ENCODE data around the gene YTHDF1.

YTHDF1 gene

GRCh38 chr20:63210011-63210605 lies 5.8 kb downstream of the YTHDF1 start:
- in situ Hi-C loops (cut with MboI; ENCODE audit: low sequenced_read_pairs): no loop called here

GRCh38 chr20:63208346-63208909 lies 7.5 kb downstream of the YTHDF1 start:
- in situ Hi-C loops (cut with MboI; ENCODE audit: low sequenced_read_pairs): no loop called here

DNA sequence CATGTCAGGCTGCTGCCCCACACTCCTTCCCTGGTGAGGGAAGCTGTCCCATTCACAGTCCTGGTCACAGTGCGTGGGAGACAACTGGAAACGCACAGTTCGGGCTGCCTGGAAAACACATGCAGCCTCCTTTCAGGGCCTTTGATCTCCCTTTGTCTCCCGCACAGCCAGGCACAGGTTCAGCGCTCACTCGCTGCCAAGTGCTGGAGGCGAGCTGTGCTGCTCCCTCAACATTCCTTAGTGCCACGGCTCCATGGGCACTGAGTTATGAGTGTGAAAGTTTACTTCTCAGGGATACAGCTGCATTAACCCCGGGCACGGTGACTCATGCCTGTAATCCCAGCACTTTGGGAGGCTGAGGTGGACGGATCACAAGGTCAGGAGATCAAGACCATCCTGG lies 9.1 kb downstream of the YTHDF1 start:
- in situ Hi-C loops (cut with MboI; ENCODE audit: low sequenced_read_pairs): no loop called here

- in situ Hi-C loops (cut with MboI; ENCODE audit: low sequenced_read_pairs): no loop called here
Measured at GRCh38 chr20:63205896-63206295, 10.0 kb downstream of the YTHDF1 start.

GRCh38 chr20:63204362-63204761 lies 11.6 kb downstream of the YTHDF1 start:
- in situ Hi-C loops (cut with MboI; ENCODE audit: low sequenced_read_pairs): no loop called here

DNA sequence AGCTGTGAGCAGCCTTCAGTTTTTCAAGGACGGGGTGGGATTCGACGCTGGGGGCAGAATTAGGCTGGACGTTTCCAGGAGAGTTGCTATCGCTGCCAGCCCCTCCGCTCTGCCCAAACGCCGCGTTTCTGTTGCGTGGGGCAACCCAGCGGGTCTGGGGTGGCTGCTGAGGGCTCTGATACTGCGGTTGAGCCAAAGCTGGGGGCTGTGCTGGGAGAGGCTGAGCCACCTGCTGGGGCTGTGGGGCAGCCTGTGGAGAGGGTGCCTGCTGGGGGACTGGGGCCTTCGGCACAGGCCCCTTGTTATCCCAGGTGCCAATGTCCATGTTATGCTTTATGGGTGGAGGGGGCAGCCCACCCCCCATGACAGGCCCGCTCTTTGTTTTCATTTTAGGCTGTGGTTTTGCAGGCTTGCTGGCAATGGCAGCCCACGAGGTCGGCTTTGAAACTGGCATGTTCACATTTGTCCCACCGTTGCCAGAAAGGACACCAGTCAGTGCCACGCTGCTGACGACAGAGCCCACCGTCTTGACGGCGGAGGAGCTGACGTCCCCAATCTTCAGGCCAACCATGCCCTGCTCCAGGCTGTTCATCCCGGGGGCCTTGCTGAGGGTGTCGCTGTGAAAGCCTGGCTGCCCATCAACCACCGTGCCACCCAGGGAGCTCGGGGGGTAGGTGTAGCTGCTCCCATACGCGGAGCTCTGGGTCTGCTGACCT lies 13.0 kb downstream of the YTHDF1 start:
- in situ Hi-C loops (cut with MboI; ENCODE audit: low sequenced_read_pairs): no loop called here

DNA sequence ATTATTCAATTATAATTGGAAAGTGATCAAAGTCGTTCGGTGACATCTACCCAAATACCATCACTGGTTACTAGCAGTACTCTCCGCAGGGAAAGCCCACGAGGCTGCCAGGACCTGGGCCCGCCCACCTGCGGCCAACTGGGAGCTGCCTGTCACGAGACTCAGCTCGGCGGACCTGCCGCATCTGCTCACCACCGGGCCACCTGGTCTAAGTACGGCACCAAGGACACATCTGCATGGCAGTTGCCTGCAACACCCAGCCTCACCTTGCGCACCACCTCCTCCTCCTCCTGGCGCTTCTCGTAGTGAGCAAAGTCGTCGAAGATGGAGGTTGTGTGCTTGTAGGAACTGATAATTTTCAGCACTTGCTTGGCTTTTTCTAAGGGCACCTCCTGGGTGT lies 13.9 kb downstream of the YTHDF1 start:
- in situ Hi-C loops (cut with MboI; ENCODE audit: low sequenced_read_pairs): no loop called here

DNA sequence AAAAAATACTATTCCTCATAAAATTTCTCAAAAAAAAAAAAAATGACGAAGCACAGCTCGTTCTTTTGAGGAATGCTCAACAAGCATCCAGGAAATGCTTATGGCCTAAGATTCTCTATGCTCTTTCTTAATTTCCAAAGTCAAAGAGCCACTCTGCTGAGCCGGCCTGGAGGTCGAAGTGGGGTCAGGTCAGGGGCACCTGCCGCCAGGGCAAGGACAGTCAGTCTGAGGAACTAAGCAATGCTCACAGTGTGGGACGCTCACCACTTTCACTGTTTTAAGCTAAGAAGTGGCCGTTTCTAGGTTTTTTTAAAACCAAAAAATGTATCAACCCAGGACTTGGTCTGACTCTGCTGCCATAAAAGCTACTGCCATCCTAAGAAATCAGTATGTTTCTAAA lies 17.3 kb downstream of the YTHDF1 start:
- in situ Hi-C loops (cut with MboI; ENCODE audit: low sequenced_read_pairs): no loop called here

DNA sequence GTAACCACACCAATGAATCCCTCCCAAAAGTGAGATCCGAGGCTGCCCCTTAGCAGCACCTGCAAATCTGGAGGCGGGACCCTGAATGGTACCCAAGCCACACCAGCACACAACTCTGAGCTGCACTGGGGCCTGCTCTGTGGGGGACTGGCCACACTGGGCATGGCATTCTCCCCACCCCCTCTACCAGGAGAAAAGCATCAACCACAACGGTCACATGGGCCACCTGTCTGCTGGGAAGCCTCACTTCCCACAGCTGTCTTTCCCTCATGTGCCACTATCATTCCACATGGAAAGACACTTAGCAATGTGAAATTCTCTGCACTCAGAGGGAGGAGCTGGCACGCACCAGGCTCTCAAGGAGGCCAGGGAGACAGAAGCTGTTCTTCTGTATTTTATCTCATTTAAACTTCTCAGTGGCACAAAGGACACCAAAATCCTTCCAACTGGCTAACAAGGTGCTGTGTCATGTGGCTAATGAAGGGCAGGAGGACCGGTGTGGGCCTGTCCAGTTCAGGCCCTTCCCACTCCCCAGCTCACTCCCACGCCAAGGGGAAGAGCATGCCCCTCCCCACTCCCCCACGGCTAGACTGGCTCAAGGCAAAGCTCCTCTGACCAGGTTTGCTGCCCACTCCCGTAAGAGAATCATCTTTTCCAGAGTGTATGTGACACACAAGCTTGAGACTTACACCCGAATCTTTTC lies 19.0 kb downstream of the YTHDF1 start:
- in situ Hi-C loops (cut with MboI; ENCODE audit: low sequenced_read_pairs): no loop called here

- in situ Hi-C loops (cut with MboI; ENCODE audit: low sequenced_read_pairs): no loop called here
Measured at GRCh38 chr20:63194797-63195173, 21.1 kb downstream of the YTHDF1 start.

DNA sequence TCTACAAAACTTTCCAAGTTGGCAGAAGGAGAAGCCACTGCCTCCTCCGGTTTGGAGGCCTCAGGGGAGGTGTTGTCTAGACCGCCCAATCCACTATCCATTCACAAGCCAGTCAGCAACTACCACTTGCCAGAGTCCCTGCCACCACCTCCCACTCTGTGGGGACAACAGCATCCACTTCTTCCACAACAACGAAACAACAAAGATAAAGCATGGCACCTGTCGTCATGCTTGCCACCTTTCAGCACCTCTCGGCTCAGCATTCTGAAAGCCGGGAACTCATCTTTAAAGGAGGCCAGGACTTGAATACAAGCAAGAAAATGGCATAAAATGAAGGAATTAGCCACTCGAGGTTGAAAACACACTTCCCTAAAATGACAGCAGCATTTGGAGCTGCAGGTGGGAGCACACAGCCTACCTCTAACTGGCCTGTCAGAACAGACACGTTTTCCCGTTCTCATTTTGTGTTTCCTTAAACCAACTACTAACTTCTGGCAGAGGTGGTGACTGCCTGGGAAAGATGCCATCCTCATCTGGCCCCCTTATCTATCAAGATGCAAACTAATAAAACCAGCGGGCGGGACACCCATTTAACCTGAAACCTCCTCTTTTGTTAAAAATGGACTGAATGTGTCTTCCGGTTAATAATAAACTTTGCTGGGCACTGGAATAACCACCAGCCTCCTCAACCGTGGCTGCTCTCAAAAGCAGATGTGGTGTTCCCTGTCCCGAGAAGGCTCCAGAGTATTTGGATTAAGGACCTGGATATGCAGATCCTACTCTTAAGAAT lies 21.7 kb downstream of the YTHDF1 start:
- in situ Hi-C loops (cut with MboI; ENCODE audit: low sequenced_read_pairs): no loop called here

- in situ Hi-C loops (cut with MboI; ENCODE audit: low sequenced_read_pairs): no loop called here
Measured at GRCh38 chr20:63192721-63193120, 23.2 kb downstream of the YTHDF1 start.

DNA sequence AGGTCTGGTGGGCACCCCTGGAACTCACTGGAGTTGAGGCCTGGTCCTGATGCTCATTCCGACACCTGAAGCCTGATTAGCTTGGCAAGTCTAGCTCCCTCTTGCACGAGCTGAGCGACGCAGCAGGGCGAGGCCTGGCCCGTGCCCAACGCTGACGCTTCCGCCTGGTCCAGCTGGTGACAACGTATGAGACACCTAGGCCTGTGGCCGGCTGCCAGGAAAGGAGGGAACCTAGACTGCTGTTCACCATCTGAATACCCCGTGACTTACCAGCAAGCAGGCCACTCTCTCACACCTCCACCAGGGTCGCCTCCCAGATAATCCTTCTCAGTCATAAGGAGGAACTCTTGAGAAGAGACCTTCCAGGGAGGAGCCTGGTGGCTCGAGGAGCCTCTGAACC lies 24.5 kb downstream of the YTHDF1 start:
- in situ Hi-C loops (cut with MboI; ENCODE audit: low sequenced_read_pairs): no loop called here

DNA sequence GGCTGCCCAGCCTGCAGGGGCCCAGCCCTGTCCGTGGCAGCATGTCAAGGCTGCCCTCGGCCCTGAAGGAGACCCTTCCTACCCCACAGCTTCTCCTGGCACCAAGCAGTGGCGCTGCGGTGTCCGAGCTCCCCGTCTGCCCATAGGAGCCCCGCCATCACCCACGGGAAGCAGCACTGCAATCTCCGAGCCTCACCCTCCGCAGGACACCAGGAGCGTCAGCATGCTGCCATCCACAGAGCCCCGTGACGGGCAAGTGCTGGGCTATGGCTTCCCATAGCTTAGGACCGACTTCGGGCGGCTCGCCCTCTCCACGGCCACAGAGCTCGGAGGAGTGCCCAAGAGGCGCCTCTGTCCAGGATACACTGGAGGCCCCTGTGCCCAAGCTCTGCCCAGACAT lies 25.1 kb downstream of the YTHDF1 start:
- in situ Hi-C loops (cut with MboI; ENCODE audit: low sequenced_read_pairs): no loop called here

- in situ Hi-C loops (cut with MboI; ENCODE audit: low sequenced_read_pairs): no loop called here
Measured at GRCh38 chr20:63189846-63190559, 25.9 kb downstream of the YTHDF1 start.

DNA sequence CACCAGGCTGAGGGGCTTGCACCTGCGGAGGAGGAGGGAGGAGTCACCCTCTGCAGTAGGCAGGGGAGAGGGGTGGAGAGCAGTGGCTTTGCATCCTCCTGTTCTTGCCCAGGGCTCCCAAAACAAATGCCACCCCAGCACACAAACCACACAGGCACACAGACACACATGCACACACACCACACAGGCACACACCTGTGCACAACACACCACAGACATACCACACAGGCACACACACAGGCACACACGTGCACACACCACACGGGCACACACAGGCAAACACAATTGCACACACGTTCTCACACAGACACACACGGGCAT lies 26.6 kb downstream of the YTHDF1 start:
- in situ Hi-C loops (cut with MboI; ENCODE audit: low sequenced_read_pairs): no loop called here

DNA sequence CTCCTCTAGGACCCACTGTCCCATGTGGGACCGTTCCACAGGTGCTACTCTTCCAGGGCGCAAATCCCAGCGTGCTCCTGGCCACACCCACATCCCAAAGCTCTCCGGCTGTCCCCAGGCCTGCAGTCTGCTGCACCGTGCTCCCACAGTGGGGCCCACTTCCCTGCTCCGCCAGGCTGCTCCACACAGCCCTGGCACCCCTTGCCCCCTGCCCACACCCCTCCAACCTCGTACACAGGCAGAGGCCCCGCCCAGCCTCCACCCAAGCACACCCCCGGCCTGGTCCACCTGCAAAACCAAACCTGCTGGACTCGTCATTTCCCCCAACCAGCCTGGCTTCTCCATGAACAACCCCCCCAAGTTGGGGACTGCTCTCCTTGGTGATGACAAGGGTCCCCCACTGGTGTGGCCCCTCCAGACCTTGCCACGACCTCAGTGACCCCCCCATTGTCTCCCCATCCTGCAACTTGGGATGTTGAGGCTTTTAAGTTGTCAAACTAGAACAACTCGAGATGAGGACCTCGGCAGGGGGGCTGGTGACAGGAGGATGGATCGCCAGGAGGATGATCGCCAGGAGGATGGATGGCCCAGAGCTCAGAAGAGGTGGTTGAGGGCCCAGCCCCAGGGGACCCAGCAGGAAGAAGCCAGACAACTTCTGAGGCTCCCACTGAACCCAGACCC lies 27.1 kb downstream of the YTHDF1 start:
- in situ Hi-C loops (cut with MboI; ENCODE audit: low sequenced_read_pairs): no loop called here

DNA sequence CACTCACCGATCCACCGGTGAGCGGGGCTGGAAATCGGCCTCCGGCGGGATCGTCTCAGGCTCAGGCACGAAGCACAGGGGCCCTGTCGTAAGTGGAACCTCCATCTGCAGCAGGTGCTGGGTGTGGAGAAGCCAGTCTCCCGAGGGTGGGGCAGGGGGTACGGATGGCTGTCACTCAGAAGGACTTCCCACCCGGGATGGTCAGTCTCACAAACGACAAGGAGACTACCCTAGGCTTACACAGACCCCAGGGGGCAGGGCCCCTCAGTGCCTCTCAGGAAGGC lies 27.8 kb downstream of the YTHDF1 start:
- in situ Hi-C loops (cut with MboI; ENCODE audit: low sequenced_read_pairs): no loop called here

- in situ Hi-C loops (cut with MboI; ENCODE audit: low sequenced_read_pairs): no loop called here
Measured at GRCh38 chr20:63187338-63188158, 28.4 kb downstream of the YTHDF1 start.
